Stimulated activated CD8-positive, alpha-beta memory T cell treated with anti-CD3 and anti-CD28 coated beads, Interleukin-12 subunit alpha, Interleukin-12 subunit beta, amount 100 ng/mL, for 24 hours (primary cell): ENCODE results near the gene DDO.

Experiments
- DNase-seq: peaks from one replicate; pipeline ENCODE4 v3.0.0-alpha.2; 2020; ENCODE audit errors: extremely low read depth

The DDO gene

GRCh38 chr6:110345025-110345424 lies 70.3 kb downstream of the DDO start:
- no peak for DNase-seq

DNA sequence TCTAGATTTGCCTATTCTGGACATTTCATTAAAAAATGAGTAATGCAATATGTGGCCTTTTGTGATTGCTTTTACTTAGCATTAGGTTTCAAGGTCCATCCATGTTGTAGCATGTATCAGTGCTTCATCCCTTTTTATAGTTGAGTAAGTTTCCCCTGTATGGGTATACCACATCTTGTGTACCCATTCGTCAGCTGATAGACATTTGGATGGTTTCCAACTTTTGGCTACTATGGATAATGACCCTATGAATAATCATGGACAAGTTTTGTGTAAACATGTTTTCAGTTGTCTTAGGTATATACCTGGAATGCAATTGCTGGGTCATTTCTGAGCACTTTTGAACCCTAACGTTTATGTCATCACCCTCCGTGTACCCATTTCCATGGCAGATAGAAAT lies 72.6 kb downstream of the DDO start:
- DNase-seq, result no peak
